ENCODE data around the gene COBLL1. TPM values are rescaled to one million over a fixed set of nuclear protein-coding genes. Genes with fewer than 3 reads are reported as not detected.

COBLL1 gene, protein sequence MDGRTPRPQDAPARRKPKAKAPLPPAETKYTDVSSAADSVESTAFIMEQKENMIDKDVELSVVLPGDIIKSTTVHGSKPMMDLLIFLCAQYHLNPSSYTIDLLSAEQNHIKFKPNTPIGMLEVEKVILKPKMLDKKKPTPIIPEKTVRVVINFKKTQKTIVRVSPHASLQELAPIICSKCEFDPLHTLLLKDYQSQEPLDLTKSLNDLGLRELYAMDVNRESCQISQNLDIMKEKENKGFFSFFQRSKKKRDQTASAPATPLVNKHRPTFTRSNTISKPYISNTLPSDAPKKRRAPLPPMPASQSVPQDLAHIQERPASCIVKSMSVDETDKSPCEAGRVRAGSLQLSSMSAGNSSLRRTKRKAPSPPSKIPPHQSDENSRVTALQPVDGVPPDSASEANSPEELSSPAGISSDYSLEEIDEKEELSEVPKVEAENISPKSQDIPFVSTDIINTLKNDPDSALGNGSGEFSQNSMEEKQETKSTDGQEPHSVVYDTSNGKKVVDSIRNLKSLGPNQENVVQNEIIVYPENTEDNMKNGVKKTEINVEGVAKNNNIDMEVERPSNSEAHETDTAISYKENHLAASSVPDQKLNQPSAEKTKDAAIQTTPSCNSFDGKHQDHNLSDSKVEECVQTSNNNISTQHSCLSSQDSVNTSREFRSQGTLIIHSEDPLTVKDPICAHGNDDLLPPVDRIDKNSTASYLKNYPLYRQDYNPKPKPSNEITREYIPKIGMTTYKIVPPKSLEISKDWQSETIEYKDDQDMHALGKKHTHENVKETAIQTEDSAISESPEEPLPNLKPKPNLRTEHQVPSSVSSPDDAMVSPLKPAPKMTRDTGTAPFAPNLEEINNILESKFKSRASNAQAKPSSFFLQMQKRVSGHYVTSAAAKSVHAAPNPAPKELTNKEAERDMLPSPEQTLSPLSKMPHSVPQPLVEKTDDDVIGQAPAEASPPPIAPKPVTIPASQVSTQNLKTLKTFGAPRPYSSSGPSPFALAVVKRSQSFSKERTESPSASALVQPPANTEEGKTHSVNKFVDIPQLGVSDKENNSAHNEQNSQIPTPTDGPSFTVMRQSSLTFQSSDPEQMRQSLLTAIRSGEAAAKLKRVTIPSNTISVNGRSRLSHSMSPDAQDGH
- 28.2 and 32.1 TPM in 2 replicates for total RNA-seq (ENCODE audit: low replicate concordance)
- long read RNA-seq, full-length matches to known transcripts, result 9 of 17 reads
- long read RNA-seq, partial matches to known transcripts, result 4 of 17 reads
- long read RNA-seq, other reads (novel, unspliced or antisense), result 4 of 17 reads

DNA sequence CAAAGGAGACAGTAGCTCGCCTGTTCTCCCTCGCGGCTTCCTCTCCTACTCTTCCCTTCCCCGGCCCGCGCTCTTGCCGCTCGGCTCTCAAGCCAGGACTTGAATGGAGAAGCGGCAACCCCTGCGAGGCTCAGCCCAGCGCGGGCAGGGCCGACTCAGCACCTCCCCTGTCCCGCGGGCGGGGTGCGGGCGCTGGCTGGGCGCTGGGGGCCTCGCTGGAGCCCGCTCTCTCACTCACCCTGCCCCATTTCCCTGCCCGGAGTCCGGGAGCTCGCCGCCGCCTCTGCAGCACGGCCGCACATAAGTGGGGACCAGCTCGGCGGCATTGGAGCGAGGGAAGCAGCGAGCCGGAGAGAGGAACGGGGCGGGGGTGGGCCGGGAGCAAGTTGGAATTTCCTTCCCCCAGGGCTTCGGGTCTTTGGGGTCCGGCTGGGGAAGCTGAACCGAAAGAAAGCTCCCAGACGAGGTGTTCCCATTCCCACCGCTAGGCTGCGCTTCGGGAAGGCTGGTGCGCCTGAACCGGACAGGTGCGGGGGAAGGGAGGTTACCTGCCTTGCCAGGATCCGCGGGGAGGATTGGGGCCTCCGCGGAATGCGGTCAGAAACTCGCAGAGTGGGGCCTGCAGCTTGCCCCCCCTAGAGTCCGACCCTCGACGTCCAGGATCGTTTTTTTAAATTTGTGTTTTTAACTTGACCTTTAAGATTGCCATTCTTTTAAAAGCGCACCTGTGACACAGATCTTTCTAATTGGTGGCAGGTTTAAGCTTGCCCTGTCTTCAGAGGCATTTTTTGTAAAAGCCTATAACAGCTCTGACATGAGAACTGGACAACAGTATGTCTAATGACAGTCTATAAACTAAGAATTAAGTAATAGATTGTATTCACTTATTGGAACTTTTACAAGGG is at the start of gene COBLL1:
Gene COBLL1 (minus strand): TSS at position 105 of the 905 bp plus-strand sequence. CDS start 627 bp downstream, outside the sequence.
- H3K36me3 Mint-ChIP-seq, result no peaks in the 10 kb centered on the region
- peaks cover 12% of the 10 kb centered on the region for H3K27me3 Mint-ChIP-seq
- H3K27ac Mint-ChIP-seq, result peak within 1 kb of the TSS; percentile 95
- peaks cover 24% of the 10 kb centered on the region for H3K4me1 Mint-ChIP-seq (ENCODE audit: unreplicated experiment)
- DNase-seq (ENCODE audit: extremely low spot score, unreplicated experiment), result peak; percentile 87
- no peaks in the 10 kb centered on the region for H3K9me3 Mint-ChIP-seq
- peak within 1 kb of the TSS; percentile 94 for H3K4me3 Mint-ChIP-seq
- TF ChIP-seq, protein P1, sequence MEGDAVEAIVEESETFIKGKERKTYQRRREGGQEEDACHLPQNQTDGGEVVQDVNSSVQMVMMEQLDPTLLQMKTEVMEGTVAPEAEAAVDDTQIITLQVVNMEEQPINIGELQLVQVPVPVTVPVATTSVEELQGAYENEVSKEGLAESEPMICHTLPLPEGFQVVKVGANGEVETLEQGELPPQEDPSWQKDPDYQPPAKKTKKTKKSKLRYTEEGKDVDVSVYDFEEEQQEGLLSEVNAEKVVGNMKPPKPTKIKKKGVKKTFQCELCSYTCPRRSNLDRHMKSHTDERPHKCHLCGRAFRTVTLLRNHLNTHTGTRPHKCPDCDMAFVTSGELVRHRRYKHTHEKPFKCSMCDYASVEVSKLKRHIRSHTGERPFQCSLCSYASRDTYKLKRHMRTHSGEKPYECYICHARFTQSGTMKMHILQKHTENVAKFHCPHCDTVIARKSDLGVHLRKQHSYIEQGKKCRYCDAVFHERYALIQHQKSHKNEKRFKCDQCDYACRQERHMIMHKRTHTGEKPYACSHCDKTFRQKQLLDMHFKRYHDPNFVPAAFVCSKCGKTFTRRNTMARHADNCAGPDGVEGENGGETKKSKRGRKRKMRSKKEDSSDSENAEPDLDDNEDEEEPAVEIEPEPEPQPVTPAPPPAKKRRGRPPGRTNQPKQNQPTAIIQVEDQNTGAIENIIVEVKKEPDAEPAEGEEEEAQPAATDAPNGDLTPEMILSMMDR (conservative IDR thresholded peaks at IDR 0.05), result peak; percentile 93

DNA sequence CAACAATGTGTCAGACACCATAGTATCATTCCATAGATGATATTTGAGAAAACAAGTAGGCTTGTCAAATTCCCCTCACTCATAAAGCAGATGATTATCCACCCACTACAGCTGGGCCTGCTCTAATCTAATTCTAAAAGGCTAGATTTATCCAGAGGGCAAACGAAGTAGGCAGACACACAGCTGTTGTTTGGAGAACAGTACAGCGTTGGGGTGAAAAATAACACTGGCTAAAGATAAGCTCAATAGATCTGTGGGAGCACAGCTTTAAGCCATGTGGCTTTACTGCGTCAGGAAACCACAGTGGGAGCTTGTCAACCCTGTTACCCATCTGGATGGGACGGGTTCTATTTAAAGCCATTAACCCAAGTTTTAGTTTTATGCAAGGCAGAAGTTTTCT is 48.9 kb upstream of the COBLL1 start:
- Mint-ChIP-seq H3K27ac (peak overlapping the region; percentile 44), H3K4me1 (ENCODE audit: unreplicated experiment) (peaks cover 18% of the 10 kb centered on the region), H3K9me3 (no peaks in the 10 kb centered on the region), H3K36me3 (no peaks in the 10 kb centered on the region), H3K27me3 (no peaks in the 10 kb centered on the region), H3K4me3 (no peak overlapping the region)
- TF ChIP-seq, protein P1 (conservative IDR thresholded peaks at IDR 0.05), result no peak
- DNase-seq (ENCODE audit: extremely low spot score, unreplicated experiment), result no peak

DNA sequence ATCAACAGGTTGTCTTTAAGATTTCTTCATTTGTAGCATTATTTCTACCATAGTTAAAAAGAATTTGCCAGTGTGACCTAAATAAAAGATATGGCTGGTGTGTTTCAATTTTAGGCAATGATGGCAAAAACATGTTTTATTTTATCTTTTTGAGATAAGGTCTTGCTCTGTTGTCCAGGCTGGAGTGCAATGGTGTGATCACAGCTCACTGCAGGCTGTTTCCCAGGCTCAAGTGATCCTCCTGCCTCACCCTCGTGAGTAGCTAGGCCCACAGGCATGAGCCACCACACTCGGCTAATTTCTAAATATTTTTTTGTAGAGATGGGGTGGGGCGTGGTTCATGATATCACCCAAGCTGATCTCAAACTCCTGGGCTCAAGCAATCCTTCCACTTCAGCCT is 47.0 kb upstream of the COBLL1 start:
- Mint-ChIP-seq H3K4me1 (ENCODE audit: unreplicated experiment) (peaks cover 18% of the 10 kb centered on the region), H3K9me3 (no peaks in the 10 kb centered on the region), H3K27me3 (no peaks in the 10 kb centered on the region), H3K4me3 (no peak overlapping the region), H3K36me3 (no peaks in the 10 kb centered on the region), H3K27ac (no peak overlapping the region)
- TF ChIP-seq, protein P1 (conservative IDR thresholded peaks at IDR 0.05), result no peak
- DNase-seq (ENCODE audit: extremely low spot score, unreplicated experiment), result no peak

DNA sequence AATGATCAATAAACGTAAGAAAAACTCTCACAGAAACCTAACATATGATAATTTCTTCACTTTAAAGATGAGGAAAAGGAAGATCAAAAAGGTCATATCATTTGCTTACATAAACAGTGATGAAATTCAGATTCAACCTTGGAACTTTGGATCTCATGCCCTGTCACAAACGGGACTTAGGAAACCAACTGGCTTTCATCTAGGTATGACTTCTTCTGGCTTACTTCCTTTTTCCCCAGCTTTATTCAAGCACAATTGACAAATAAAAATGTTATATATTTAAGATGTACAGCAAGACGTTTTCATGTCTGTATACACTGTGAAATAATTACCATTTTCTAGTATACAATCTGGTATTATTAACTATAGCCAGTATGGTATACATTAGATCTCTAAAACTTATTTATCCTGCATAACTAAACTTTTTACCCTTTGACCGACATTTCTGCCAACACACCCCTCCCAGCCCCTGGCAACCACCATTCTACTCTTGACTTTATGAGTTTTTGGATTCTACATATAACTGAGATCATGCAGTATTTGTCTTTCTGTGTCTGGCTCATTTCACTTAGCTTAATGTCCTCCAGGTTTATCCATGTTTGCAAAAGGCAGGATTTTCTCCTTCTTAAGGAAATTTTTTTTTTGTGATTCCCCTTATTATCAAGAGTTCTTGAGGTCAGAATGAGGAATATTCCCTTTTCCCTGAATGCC is 46.0 kb upstream of the COBLL1 start:
- Mint-ChIP-seq H3K27ac (no peak overlapping the region), H3K9me3 (no peaks in the 10 kb centered on the region), H3K4me3 (no peak overlapping the region), H3K4me1 (ENCODE audit: unreplicated experiment) (peaks cover 18% of the 10 kb centered on the region), H3K36me3 (no peaks in the 10 kb centered on the region), H3K27me3 (no peaks in the 10 kb centered on the region)
- no peak for DNase-seq (ENCODE audit: extremely low spot score, unreplicated experiment)
- TF ChIP-seq, protein P1 (conservative IDR thresholded peaks at IDR 0.05), result no peak
